ENCODE measurements around the gene WFDC12.
"Not testable (repeated sequence)": the region's sequence is repeated elsewhere in the genome, so short reads cannot be mapped to it uniquely, and the experiment has no call there.

Gene WFDC12

GRCh38 chr20:45124365-45124764 lies at the start of gene WFDC12:
WFDC12 (minus strand) TSS chr20:45124465; CDS start chr20:45124447, 18 bp downstream.
- no peak for DNase-seq

- no peak for DNase-seq
Measured at GRCh38 chr20:45173522-45173921, 49.3 kb upstream of the WFDC12 start.

GRCh38 chr20:45164906-45165305 lies 40.6 kb upstream of the WFDC12 start:
- DNase-seq = no peak

GRCh38 chr20:45163083-45163803 lies 39.0 kb upstream of the WFDC12 start:
- no peak for DNase-seq

- no peak for DNase-seq
Measured at GRCh38 chr20:45157962-45158361, 33.7 kb upstream of the WFDC12 start.

- DNase-seq = no peak
Measured at GRCh38 chr20:45156713-45157112, 32.4 kb upstream of the WFDC12 start.

GRCh38 chr20:45154794-45155193 lies 30.5 kb upstream of the WFDC12 start:
- not testable (repeated sequence) for DNase-seq

GRCh38 chr20:45154183-45154582 lies 29.9 kb upstream of the WFDC12 start:
- DNase-seq = no peak

- DNase-seq = no peak
Measured at GRCh38 chr20:45153752-45154151, 29.5 kb upstream of the WFDC12 start.

GRCh38 chr20:45153147-45153546 lies 28.9 kb upstream of the WFDC12 start:
- DNase-seq = no peak

- DNase-seq = no peak
Measured at GRCh38 chr20:45152405-45152804, 28.1 kb upstream of the WFDC12 start.

- no peak for DNase-seq
Measured at GRCh38 chr20:45149062-45149461, 24.8 kb upstream of the WFDC12 start.

GRCh38 chr20:45140836-45141235 lies 16.6 kb upstream of the WFDC12 start:
- DNase-seq = no peak

GRCh38 chr20:45139733-45140375 lies 15.6 kb upstream of the WFDC12 start:
- not testable (repeated sequence) for DNase-seq

- peak; percentile 30 for DNase-seq
Measured at GRCh38 chr20:45138561-45139300, 14.5 kb upstream of the WFDC12 start.

- DNase-seq = no peak
Measured at GRCh38 chr20:45136911-45137310, 12.6 kb upstream of the WFDC12 start.

- no peak for DNase-seq
Measured at GRCh38 chr20:45128099-45128498, 3.8 kb upstream of the WFDC12 start.

- no peak for DNase-seq
Measured at GRCh38 chr20:45121388-45121787, 2.9 kb downstream of the WFDC12 start.

GRCh38 chr20:45119556-45120266 lies 4.6 kb downstream of the WFDC12 start:
- DNase-seq = no peak

- DNase-seq = no peak
Measured at GRCh38 chr20:45118028-45118427, 6.2 kb downstream of the WFDC12 start.

- no peak for DNase-seq
Measured at GRCh38 chr20:45117581-45117980, 6.7 kb downstream of the WFDC12 start.

- no peak for DNase-seq
Measured at GRCh38 chr20:45115829-45116228, 8.4 kb downstream of the WFDC12 start.

- DNase-seq = no peak
Measured at GRCh38 chr20:45115386-45115774, 8.9 kb downstream of the WFDC12 start.
